Measurements from ENCODE around the gene CPN2. TPM values are rescaled to one million over a fixed set of nuclear protein-coding genes. Genes with fewer than 3 reads are reported as not detected.

CPN2 gene
- total and polyA plus RNA-seq, 2 experiments from 2014 or later: 0.10 to 0.14 TPM

GRCh38 chr3:194330160-194330559, 21.0 kb downstream of the CPN2 start (continued):
- TF ChIP-seq ZNF462 (CRISPR knock-in tag; IDR thresholded peaks at IDR 0.05): no peak
- no peak for TF ChIP-seq ZNF114 (CRISPR knock-in tag; IDR thresholded peaks at IDR 0.05)

- Histone ChIP-seq H3K27me3 (ENCODE audit: insufficient read depth) (peaks cover 24% of the 10 kb centered on the region), H3K36me3 (ENCODE audit: insufficient read depth) (no peaks in the 10 kb centered on the region), H3K27ac (ENCODE audit: low read depth) (no peak overlapping the region), H3K4me2 (no peak overlapping the region), H4K20me1 (replicated peaks; ENCODE audit: insufficient read depth) (no peaks in the 10 kb centered on the region), H3K9me2 (ENCODE audit: insufficient read depth) (0 out of 2 replicates have a peak, but pooled peaks cover 7% of the 10 kb centered on the region), H3K4me1 (ENCODE audit: insufficient read depth) (no peaks in the 10 kb centered on the region), H3K79me2 (replicated peaks; ENCODE audit: insufficient read depth) (no peaks in the 10 kb centered on the region), H3K4me3 (no peak overlapping the region), H3F3A (replicated peaks; ENCODE audit: low read depth) (peaks cover 37% of the 10 kb centered on the region), H2AFZ (no peak overlapping the region)
- DNase-seq (ENCODE audit: low spot score): no peak
- no peak overlapping the region for H3K27ac Mint-ChIP-seq
- H3K9me3 Mint-ChIP-seq: no peaks in the 10 kb centered on the region; the same call in 2 of the 3 replicates
- H3K4me1 Mint-ChIP-seq: peaks cover 23% of the 10 kb centered on the region
- H3K27me3 Mint-ChIP-seq (ENCODE audit: insufficient read depth, low read depth, poor library complexity): peaks cover 19% of the 10 kb centered on the region
- no peaks in the 10 kb centered on the region; the same call in 2 of the 3 replicates for H3K36me3 Mint-ChIP-seq (ENCODE audit: low read depth)
- no peak overlapping the region for H3K4me3 Mint-ChIP-seq
- no peak for ATAC-seq
- TF ChIP-seq EZH2phosphoT487 (IDR thresholded peaks at IDR 0.05; ENCODE audit: unreplicated experiment) (no peak), CTCF (conservative IDR thresholded peaks at IDR 0.05; ENCODE audit: low read depth in 2 of 2) (no peak), ZNF462 (CRISPR knock-in tag; IDR thresholded peaks at IDR 0.05) (no peak), STAT1 (IDR thresholded peaks at IDR 0.05; ENCODE audit: unreplicated experiment) (no peak), ETS1 (IDR thresholded peaks at IDR 0.05) (no peak), JUNB (IDR thresholded peaks at IDR 0.05; ENCODE audit: unreplicated experiment) (no peak)
Measured at GRCh38 chr3:194329583-194329965, 21.6 kb downstream of the CPN2 start.

All from GM23338 (cell line).